AG09319 (cell line): ENCODE measurements around the gene PMS2.
"Not testable (repeated sequence)": the region's sequence is repeated elsewhere in the genome, so short reads cannot be mapped to it uniquely, and the experiment has no call there.

ENCODE experiments used
- DNase-seq: peaks from one replicate; pipeline ENCODE4 v3.0.0-alpha.2; 2010; ENCODE audit warnings: low read depth; ENCODE audit errors: extremely low read depth
- CTCF ChIP-seq: IDR thresholded peaks from 2 replicates; pipeline ENCODE4 v1.5.1; 2011; ENCODE audit warnings: low read depth, mild to moderate bottlenecking, inconsistent platforms, low read length, moderate library complexity

The PMS2 gene

GRCh38 chr7:6012355-6013104 lies 3.7 kb upstream of the PMS2 start:
- no peak for DNase-seq
- TF ChIP-seq CTCF = no peak

DNA sequence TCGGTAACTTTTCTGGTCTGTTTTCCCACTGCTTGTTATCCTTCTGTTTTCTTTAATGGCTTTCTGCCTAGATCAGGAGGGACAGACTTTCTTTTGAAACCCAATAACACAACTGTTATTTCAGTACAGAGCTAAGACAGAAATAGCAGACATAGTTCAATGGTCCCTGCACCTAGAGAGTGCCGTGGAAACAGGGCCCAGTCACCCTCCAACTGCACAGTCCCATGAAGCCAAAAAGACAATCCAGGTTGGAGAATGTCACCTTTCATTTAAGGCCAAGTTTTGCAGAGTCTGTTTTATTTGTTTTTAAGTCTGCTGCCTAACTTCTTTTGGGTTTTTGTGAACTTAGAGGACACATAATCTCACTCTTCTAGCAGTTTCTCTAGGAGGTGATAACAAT lies 2.7 kb upstream of the PMS2 start:
- no peak for DNase-seq
- no peak for TF ChIP-seq CTCF

DNA sequence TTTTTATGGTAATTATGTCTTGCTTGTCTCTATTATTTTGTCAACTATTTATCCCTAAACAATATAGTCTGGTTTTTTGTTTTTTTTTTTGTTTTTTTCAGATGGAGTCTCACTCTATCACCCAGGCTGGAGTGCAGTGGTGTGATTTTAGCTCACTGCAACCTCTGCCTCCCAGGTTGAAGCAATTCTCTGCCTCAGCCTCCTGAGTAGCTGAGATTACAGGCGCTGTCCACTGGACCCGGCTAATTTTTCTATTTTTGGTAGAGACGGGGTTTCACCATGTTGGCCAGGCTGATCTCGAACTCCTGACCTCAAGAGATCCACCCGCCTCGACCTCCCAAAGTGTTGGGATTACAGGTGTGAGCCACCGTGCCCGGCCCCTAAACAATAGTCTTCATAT lies 1.5 kb upstream of the PMS2 start:
- not testable (repeated sequence) for DNase-seq

GRCh38 chr7:6007835-6008590 lies 836 bp downstream of the PMS2 start:
- not testable (repeated sequence) for DNase-seq

DNA sequence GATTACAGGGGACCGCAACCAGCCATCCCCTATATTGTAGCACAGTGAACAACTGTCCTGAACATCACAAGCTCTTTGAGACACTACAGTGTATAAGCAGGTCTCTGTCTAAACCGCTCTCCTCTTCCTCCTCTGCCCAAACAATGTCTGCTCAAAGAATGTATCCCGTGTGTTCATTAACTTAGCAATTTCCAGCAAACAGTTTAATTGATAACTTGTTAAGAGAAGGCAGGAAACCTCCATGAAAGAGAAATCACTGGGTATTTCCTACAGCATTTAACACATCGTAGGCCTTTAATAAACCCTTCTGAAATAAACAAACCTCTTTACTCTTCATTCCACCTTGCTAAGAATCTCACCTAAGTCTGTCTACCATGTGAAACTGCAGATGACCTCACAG lies 1.5 kb downstream of the PMS2 start:
- TF ChIP-seq CTCF = no peak
- no peak for DNase-seq

GRCh38 chr7:5997210-5997808 lies 11.5 kb downstream of the PMS2 start:
- DNase-seq = no peak
- peak; percentile 67 for TF ChIP-seq CTCF

DNA sequence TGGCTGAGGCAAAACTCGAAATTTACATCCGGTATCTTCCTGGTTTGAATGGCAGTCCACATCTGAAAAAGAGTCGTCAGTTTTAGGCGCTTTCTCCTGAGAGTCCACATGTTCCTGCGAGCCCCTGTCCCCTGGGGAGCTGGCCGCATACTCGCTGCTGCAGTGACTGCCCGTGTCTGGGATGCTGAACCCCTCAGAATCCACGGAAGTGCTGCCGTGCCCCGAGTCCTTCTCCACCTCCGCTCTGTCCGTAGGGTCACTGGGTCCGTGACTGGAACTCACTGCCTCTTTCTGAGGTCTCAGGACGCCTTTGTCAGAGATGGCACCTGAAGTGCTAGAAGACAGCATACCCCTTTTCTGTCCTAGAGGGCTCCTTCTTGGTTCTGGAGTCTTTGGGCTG lies 21.8 kb downstream of the PMS2 start:
- DNase-seq = not testable (repeated sequence)

- DNase-seq = not testable (repeated sequence)
These were observed 29.1 kb downstream of the PMS2 start for GRCh38 chr7:5979680-5980314.

- DNase-seq = not testable (repeated sequence)
These were observed 35.3 kb downstream of the PMS2 start for GRCh38 chr7:5973580-5973979.

GRCh38 chr7:5970347-5970911 lies 38.4 kb downstream of the PMS2 start, which contains the start of gene RSPH10B:
Gene RSPH10B, minus strand, starts transcription at chr7:5970689. Its CDS starts 3,573 bp downstream, at chr7:5967116.
- not testable (repeated sequence) for DNase-seq

- DNase-seq = not testable (repeated sequence)
These were observed 45.0 kb downstream of the PMS2 start for GRCh38 chr7:5963810-5964209.

DNA sequence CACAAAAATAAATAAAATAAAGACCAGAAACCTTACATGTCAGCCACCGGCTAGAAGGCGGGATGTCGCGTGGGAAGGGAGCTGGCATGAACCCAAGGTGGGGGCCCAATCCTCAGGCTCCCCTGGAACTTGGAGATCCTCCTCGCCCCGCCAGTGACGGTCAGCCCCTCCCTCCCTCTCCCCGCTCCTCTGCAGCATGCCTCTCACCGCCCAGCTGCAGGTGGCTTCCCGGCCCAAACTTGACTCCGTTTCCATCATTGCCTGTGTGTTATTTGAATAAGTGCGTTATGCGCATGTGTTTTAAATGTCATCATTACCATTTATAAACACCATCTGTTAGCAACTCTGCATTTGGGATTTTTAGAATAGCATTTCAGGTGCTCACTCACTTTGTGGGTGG lies 45.6 kb downstream of the PMS2 start:
- not testable (repeated sequence) for DNase-seq

DNA sequence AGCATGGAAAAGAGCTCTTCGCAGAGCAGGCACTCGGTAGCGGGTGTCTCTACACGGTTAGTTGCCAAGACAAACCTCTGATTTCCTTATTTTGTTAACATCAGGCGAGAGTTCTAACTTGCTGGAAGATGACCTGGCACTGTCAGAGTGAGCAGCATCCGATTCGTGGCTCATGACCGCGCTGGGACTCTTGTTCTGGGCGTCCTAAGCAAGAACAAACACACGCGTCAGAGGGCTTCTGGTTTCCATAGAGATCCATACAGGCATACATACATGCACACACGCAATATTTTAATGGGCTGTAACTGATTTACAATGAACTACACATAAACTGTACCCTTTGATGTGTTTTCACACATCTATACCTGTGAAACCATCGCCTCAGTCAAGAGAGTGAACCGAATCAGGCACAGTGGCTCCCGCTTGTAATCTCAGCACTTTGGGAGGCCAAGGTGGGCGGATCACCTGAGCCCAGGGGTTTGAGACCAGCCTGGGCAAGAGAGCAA lies 73.9 kb downstream of the PMS2 start:
- DNase-seq = not testable (repeated sequence)

DNA sequence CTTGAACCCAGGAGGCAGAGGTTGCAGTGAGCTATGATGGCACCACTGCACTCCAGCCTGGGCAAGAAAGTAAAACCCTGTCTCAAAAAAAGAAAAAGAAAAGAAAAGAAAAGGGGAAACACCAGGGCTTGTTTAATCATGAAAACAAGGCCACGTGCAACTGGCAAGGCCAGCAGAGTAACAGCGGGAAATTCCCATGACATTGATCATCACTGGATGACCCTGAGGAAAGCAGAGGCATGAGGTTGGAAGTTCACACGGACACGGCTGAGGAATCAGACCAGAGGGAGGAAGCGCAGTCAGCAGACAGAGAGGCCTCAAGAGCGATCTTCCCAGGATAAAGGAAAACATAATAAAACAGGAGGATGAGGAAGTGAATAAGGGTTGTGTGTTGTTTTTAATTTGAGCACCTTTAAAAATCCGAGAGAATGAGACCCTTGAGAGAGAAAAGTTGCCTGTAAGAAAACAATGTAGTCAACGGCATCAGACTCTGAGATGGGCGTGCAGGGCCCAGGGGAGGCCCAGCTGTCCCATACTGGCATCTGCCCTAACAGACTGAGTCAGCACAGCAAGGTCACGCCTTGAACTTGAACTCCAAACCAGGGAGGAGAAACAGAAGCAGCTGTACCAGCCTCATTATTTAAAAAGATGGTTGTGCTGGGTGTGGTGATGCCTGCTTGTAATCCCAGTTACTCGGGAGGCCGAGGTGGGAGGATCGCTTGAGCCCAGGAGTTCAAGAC lies 76.8 kb downstream of the PMS2 start:
- DNase-seq = peak; percentile 1
